Upper lobe of right lung (tissue), 1 donor: ENCODE measurements around the gene CCDC12. TPM values are rescaled to one million over a fixed set of nuclear protein-coding genes. Genes with fewer than 3 reads are reported as not detected.

Source experiments
- ATAC-seq: fragments of 200-7000 bp; cut with Tn5 transposase; one replicate; pipeline ENCODE4 v1.9.1; 2020; ENCODE audit warnings: mild to moderate bottlenecking, moderate library complexity
- DNase-seq: peaks from one replicate; pipeline ENCODE4 v3.0.0-alpha.2; 2020
- H3K27ac ChIP-seq: fragments of 200-600 bp; one replicate; pipeline ENCODE4 v1.8.0; 2022
- H3K27me3 ChIP-seq: fragments of 200-600 bp; one replicate; pipeline ENCODE4 v1.8.0; 2022; ENCODE audit warnings: mild to moderate bottlenecking
- H3K36me3 ChIP-seq: fragments of 200-600 bp; one replicate; pipeline ENCODE4 v1.8.0; 2022
- H3K4me1 ChIP-seq: fragments of 200-600 bp; one replicate; pipeline ENCODE4 v1.8.0; 2022
- H3K4me3 ChIP-seq: fragments of 200-600 bp; one replicate; pipeline ENCODE4 v1.8.0; 2022; ENCODE audit warnings: mild to moderate bottlenecking
- H3K9me3 ChIP-seq: fragments of 200-600 bp; one replicate; pipeline ENCODE4 v1.8.0; 2022
- intact Hi-C: fragments of 100-400 bp; cut with DNase I; formaldehyde crosslinking; loops from one replicate; pipeline ENCODE4 v1.11.0; 2022
- long read RNA-seq: library from polyadenylated mRNA; unstranded; transcript quantifications from one replicate; pipeline ENCODE4 v2.0.0, GENCODE V29; 2021
- total RNA-seq: library from RNA; stranded (reverse); fragmentation: NEBNext Ultra II Directional; extraction: Animal tissue kit (Norgen Biotek cat#: 25700); gene quantifications from one replicate; pipeline ENCODE4 v1.2.1, GENCODE V29; 2021
- TF ChIP-seq, protein P1 (sequence below): fragments of 200-600 bp; IDR thresholded peaks from one replicate; pipeline ENCODE4 v1.8.0; 2022; ENCODE audit warnings: antibody characterized with exemption
- donor health status: DM: no; HTN: yes; CAD: no; lungs with severe emphysema.

CCDC12 gene
- total RNA-seq = 42.1 TPM
- long read RNA-seq, partial matches to known transcripts = 18 of 31 reads
- long read RNA-seq, other reads (novel, unspliced or antisense) = 11 of 31 reads

DNA sequence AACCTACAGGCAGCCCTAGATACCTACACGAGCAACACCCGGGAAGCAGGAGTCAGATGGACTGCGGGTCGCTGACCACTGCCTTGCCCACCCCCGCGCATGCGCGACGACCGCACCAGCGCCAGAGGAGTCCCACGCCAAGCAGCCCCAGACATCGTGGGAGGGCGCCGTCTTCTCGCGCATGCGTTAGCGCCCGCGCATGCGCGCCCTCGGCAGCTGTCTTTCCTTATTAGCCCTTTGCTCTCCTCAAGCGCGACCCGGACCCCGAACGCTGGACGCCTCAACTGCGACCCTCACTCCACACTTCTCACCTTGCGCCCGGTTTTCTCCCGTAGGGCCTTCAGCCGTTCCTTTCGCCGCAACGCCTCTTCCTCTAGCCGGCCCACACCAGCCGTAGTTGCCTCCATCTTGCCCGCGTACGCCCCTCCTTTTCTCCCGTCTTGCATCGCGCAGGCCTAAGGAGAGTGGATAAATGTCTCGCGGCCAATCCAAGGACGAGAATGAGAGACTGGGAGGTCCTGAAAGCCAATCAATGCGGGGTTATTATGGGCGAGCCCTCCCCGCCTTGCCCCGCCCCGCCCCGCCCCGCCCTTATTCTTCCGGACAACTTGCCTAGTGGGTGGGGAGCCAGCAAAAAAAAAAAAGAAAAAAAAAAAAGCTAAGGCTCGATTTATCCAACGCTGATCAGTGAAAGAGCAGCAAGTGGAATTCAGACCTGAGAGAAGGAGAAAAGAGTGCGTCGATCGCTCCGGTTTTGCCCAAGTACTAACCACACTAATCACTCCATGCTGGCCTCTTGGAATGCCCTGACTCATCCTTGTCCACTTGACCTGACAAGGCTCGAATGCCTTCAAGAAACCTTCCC lies at the start of gene CCDC12:
TSS of gene CCDC12 (minus strand) at position 420 of the 865 bp plus-strand sequence. CDS start at position 407, 13 bp downstream.
- ATAC-seq = peak; percentile 85
- TF ChIP-seq, protein P1, sequence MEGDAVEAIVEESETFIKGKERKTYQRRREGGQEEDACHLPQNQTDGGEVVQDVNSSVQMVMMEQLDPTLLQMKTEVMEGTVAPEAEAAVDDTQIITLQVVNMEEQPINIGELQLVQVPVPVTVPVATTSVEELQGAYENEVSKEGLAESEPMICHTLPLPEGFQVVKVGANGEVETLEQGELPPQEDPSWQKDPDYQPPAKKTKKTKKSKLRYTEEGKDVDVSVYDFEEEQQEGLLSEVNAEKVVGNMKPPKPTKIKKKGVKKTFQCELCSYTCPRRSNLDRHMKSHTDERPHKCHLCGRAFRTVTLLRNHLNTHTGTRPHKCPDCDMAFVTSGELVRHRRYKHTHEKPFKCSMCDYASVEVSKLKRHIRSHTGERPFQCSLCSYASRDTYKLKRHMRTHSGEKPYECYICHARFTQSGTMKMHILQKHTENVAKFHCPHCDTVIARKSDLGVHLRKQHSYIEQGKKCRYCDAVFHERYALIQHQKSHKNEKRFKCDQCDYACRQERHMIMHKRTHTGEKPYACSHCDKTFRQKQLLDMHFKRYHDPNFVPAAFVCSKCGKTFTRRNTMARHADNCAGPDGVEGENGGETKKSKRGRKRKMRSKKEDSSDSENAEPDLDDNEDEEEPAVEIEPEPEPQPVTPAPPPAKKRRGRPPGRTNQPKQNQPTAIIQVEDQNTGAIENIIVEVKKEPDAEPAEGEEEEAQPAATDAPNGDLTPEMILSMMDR = no peak
- intact Hi-C loops = no loop called here

DNA sequence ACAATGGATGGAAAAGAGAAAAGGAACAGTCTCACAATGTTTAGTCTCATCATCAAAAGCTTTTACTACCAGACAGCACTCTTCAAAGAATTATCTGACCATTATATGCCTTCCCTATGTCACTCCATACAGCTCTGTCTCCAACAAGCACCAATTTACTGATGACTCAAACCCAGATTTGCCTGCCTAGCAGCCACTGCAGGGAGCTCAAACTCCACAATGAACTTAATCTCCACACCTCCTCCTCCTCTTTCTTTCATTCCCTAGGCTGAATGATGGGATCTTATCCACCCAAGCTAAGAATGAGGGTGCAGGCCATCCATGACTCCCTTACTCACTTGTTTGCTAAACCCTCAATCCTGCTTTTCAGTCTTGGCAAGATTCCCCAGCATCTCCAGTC lies 48.4 kb upstream of the CCDC12 start:
- no peak for DNase-seq
- Histone ChIP-seq H3K27me3 (no peaks in the 10 kb centered on the region), H3K4me3 (no peak overlapping the region), H3K9me3 (no peaks in the 10 kb centered on the region), H3K4me1 (peaks cover 6% of the 10 kb centered on the region), H3K36me3 (peaks cover 18% of the 10 kb centered on the region), H3K27ac (no peak overlapping the region)
- TF ChIP-seq, protein P1 = no peak
- peak; percentile 26 for ATAC-seq
- intact Hi-C loops = no loop called here

More for the DNA sequence above, at the start of gene CCDC12:
- Histone ChIP-seq H3K9me3 (no peaks in the 10 kb centered on the region), H3K27me3 (no peaks in the 10 kb centered on the region), H3K27ac (peak within 1 kb of the TSS; percentile 87), H3K4me3 (peak within 1 kb of the TSS; percentile 79), H3K4me1 (peaks cover 54% of the 10 kb centered on the region), H3K36me3 (no peaks in the 10 kb centered on the region)
- DNase-seq = peak; percentile 95

DNA sequence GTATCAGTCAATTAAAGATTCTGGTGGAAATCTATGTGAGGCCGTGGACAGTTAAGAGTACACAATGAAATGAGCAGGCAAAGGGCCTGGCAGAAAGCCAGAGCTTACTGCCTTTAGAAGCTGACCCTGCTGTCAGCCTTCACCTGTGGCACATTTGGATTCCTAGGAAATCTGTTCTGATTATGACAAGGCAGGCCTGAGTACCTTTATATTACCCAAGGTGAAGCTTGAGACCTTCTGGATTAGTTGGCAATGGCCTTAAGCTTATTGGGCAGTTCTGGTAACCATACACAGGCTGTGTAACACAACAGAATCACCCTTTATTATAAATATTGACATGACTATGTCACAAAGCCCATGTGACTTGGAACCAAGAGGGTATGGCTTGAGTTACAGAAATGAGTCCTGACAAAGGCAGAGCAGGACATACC lies 46.1 kb upstream of the CCDC12 start:
- no peak for ATAC-seq
- H3K36me3 ChIP-seq = peaks cover 26% of the 10 kb centered on the region
- DNase-seq = no peak
- no peaks in the 10 kb centered on the region for H3K9me3 ChIP-seq
- no peaks in the 10 kb centered on the region for H3K27me3 ChIP-seq
- peaks cover 21% of the 10 kb centered on the region for H3K4me1 ChIP-seq
- TF ChIP-seq, protein P1 = no peak
- no peak overlapping the region for H3K27ac ChIP-seq
- no peak overlapping the region for H3K4me3 ChIP-seq
- intact Hi-C loops = no loop called here

DNA sequence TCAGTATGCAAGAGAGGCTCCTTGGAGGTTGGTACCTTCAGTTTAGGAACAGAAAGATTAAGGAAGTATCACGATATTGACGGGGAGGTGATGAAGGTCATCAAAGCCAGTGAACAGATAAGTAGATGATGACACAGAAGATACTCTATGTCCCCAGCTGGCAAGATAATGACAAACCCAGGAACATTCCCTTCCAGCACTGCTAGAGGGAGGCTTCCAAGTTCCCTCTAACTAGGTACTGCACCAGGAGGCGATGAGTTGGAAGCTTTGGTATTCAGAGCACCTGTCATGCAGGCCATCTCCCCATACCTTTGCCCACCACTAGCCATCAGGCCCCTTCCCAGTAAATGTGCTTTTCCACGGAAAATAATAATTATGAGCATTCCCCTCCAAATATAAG lies 43.8 kb upstream of the CCDC12 start:
- Histone ChIP-seq H3K27me3 (no peaks in the 10 kb centered on the region), H3K27ac (no peak overlapping the region), H3K4me1 (peaks cover 33% of the 10 kb centered on the region), H3K4me3 (no peak overlapping the region), H3K36me3 (peaks cover 34% of the 10 kb centered on the region), H3K9me3 (no peaks in the 10 kb centered on the region)
- ATAC-seq (no peak), DNase-seq (no peak)
- TF ChIP-seq, protein P1 = no peak
- intact Hi-C loops = no loop called here

- Histone ChIP-seq H3K27me3 (no peaks in the 10 kb centered on the region), H3K36me3 (peaks cover 34% of the 10 kb centered on the region), H3K4me3 (no peak overlapping the region), H3K4me1 (peaks cover 33% of the 10 kb centered on the region), H3K27ac (peak overlapping the region; percentile 55), H3K9me3 (no peaks in the 10 kb centered on the region)
- DNase-seq (no peak), ATAC-seq (peak; percentile 68)
- intact Hi-C loops = no loop called here
- TF ChIP-seq, protein P1 = no peak
Observed at GRCh38 chr3:47019201-47019600, 42.7 kb upstream of the CCDC12 start.
